ENCODE data around the gene LRP6. TPM values are rescaled to one million over a fixed set of nuclear protein-coding genes. Genes with fewer than 3 reads are reported as not detected.

The LRP6 gene
- total and polyA plus RNA-seq, 2 experiments from 2014 or later = 29.1 to 73.8 TPM

GRCh38 chr12:12265571-12266388 is 1.1 kb downstream of the LRP6 start:
- TF ChIP-seq EZH2phosphoT487 (IDR thresholded peaks at IDR 0.05; ENCODE audit: unreplicated experiment) = no peak
- TF ChIP-seq NANOG (IDR thresholded peaks at IDR 0.05; ENCODE audit: borderline replicate concordance) = no peak
- TF ChIP-seq, protein P1, sequence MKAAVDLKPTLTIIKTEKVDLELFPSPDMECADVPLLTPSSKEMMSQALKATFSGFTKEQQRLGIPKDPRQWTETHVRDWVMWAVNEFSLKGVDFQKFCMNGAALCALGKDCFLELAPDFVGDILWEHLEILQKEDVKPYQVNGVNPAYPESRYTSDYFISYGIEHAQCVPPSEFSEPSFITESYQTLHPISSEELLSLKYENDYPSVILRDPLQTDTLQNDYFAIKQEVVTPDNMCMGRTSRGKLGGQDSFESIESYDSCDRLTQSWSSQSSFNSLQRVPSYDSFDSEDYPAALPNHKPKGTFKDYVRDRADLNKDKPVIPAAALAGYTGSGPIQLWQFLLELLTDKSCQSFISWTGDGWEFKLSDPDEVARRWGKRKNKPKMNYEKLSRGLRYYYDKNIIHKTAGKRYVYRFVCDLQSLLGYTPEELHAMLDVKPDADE (IDR thresholded peaks at IDR 0.05) = no peak
- TF ChIP-seq EZH2 (IDR thresholded peaks at IDR 0.05; ENCODE audit: low read depth, unreplicated experiment) = no peak
- no peak for TF ChIP-seq JUNB (IDR thresholded peaks at IDR 0.05; ENCODE audit: unreplicated experiment)
- TF ChIP-seq STAT1 (IDR thresholded peaks at IDR 0.05; ENCODE audit: unreplicated experiment) = no peak
- TF ChIP-seq ZNF331 (CRISPR knock-in tag; IDR thresholded peaks at IDR 0.05; ENCODE audit: low read depth) = no peak
- no peak for TF ChIP-seq ZNF114 (CRISPR knock-in tag; IDR thresholded peaks at IDR 0.05)
- TF ChIP-seq CREB1 (CRISPR knock-in tag; IDR thresholded peaks at IDR 0.05; ENCODE audit: low read depth) = no peak
- TF ChIP-seq, protein P2, sequence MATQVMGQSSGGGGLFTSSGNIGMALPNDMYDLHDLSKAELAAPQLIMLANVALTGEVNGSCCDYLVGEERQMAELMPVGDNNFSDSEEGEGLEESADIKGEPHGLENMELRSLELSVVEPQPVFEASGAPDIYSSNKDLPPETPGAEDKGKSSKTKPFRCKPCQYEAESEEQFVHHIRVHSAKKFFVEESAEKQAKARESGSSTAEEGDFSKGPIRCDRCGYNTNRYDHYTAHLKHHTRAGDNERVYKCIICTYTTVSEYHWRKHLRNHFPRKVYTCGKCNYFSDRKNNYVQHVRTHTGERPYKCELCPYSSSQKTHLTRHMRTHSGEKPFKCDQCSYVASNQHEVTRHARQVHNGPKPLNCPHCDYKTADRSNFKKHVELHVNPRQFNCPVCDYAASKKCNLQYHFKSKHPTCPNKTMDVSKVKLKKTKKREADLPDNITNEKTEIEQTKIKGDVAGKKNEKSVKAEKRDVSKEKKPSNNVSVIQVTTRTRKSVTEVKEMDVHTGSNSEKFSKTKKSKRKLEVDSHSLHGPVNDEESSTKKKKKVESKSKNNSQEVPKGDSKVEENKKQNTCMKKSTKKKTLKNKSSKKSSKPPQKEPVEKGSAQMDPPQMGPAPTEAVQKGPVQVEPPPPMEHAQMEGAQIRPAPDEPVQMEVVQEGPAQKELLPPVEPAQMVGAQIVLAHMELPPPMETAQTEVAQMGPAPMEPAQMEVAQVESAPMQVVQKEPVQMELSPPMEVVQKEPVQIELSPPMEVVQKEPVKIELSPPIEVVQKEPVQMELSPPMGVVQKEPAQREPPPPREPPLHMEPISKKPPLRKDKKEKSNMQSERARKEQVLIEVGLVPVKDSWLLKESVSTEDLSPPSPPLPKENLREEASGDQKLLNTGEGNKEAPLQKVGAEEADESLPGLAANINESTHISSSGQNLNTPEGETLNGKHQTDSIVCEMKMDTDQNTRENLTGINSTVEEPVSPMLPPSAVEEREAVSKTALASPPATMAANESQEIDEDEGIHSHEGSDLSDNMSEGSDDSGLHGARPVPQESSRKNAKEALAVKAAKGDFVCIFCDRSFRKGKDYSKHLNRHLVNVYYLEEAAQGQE (IDR thresholded peaks at IDR 0.05; ENCODE audit: unreplicated experiment) = no peak
- no peak for TF ChIP-seq ZNF462 (CRISPR knock-in tag; IDR thresholded peaks at IDR 0.05)
- no peak for TF ChIP-seq CTCF (conservative IDR thresholded peaks at IDR 0.05; ENCODE audit: low read depth in 2 of 2)
- no peak for TF ChIP-seq POLR2AphosphoS5 (IDR thresholded peaks at IDR 0.05; ENCODE audit: low read depth)
- Mint-ChIP-seq H3K4me3 (peak overlapping the region; percentile 95), H3K9me3 (no peaks in the 10 kb centered on the region), H3K27me3 (ENCODE audit: insufficient read depth, low read depth, poor library complexity) (peaks cover 8% of the 10 kb centered on the region), H3K27ac (peak overlapping the region; percentile 95), H3K4me1 (peaks cover 31% of the 10 kb centered on the region), H3K36me3 (ENCODE audit: low read depth) (peaks cover 17% of the 10 kb centered on the region)
- peak overlapping the region; percentile 80 for H3K4me2 ChIP-seq
- DNase-seq (ENCODE audit: low spot score) = no peak
- H3K27me3 ChIP-seq (ENCODE audit: insufficient read depth) = no peaks in the 10 kb centered on the region
- H3K36me3 ChIP-seq (ENCODE audit: insufficient read depth) = no peaks in the 10 kb centered on the region
- peaks cover 21% of the 10 kb centered on the region for H3K4me1 ChIP-seq (ENCODE audit: insufficient read depth)
- no peaks in the 10 kb centered on the region for H3K9me2 ChIP-seq (ENCODE audit: insufficient read depth)
- peaks cover 58% of the 10 kb centered on the region for H3K79me2 ChIP-seq (replicated peaks; ENCODE audit: insufficient read depth)
- H3K4me3 ChIP-seq = peak overlapping the region; percentile 98
- ATAC-seq = peak; percentile 4
- H2AFZ ChIP-seq = no peak overlapping the region
- peaks cover 26% of the 10 kb centered on the region for H4K20me1 ChIP-seq (replicated peaks; ENCODE audit: insufficient read depth)
- H3K27ac ChIP-seq (ENCODE audit: low read depth) = 0 out of 2 replicates have a peak overlapping the region, but pooled peaks have one; percentile 29
- H3F3A ChIP-seq (replicated peaks; ENCODE audit: low read depth) = peaks cover 3% of the 10 kb centered on the region; the same call in 1 of the 2 replicates
